SIG-M5 treated with dmso at 0.1 percent for 504 hours (cell line): ENCODE measurements around the gene KRT35.

Experiments
- DNase-seq: peaks from one replicate; lab custom pipeline; 2025; ENCODE audit not compliant: unreplicated experiment; lab: John Stamatoyannopoulos, UW

The KRT35 gene

DNA sequence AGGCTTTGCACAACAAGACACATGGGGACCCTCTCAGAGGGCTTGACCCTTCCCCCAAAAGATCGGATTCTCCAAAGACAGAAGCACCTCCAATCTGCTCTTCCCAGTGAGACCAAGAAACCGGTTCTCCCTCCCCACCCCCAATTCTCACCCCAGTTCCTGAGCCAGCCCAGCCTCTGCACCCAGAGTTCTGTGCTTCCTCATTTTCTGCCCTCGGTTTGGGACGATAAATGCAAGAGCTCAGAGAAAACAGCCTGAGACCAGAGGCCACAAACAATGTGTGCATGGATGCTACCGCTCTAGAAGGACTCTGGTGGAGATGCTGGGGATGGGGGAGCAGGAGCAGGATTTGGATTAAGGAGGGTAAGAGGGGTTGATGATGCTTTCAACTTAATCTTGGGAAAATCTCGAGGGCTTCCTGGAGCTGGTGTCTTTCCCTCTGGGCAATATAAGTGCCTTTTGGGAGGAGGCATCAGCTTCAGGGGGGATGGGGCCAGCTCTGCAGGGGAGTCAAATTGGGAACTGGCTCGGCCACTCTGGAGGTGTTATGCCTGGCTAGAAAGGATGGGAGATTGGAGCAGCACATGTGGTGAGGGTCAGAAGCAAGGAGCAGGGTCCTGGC lies 31.7 kb upstream of the KRT35 start:
- no peak for DNase-seq

DNA sequence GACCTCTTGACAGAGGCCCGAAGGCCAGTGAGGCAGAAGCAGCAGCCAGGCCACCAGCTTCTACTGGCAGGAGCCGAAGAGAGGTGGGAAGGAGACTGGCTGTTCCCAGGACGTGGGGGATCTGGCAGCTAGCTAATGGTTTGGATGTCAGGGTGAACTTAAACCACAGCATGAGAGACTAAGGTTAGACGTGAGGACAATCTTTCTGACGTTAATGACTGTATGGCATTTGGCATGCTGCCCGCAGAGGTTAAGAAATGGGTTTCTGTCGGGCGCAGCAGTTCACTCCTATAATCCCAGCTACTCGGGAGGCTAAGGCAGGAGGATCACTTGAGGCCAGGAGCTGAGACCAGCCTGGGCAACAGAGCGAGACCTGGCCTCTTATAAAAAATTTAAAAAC lies 30.8 kb upstream of the KRT35 start:
- DNase-seq, result no peak

DNA sequence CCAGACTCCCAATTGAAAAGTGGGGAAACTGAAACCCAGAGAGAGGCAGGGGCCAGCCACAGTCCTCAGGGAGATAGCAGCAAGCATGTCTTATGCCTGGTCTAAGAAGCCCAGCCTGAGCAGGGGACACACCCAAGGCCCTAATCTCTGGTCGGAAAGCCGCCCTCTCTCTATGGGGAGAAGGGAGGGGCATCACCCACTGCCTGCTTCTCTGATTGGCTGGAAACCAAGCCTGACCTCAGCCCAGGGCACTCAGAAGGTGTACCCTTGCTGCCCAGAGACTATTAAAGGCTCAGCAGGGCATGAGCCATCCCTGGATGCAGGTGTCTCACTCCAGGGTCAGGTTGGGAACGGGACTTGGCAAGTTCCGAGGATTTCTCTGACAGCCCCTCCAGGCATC lies 30.2 kb upstream of the KRT35 start:
- no peak for DNase-seq

DNA sequence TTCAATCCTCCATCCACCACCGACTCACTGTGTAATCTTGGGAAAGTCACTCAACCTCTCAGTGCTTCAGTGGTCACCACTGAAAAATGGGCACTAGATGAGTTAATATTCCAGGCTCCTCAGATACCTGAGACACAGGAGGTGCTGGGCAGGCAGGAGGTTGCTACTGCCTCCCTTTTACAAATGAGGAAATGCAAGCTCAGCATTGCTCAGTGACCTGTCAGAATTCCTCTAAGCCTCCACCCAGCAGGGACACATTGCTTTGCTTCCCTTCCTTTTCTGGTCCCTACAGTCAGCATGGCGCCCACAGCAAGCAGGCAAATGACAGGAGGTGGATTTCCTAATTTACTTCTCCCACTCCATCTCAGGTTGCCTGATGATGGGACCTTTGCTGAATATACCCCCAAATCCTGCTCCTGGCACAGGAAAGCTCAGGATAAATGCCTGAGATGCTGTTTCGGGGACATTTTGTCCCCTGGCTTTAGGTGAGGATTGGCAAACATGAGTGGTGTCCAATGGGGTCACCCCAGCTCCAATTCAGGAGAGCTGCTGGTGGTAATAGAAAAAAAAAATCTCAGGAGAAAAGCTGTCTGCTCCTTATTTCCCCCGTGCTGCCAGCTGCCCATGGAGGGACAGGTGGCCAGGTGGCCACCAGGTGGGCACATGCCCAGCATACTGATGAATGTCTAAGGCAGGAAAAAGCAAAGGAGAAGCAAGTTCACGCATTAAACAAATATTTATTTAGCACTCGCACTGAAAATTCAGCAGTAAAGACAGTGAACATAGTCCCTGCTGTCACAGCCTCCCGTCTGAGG lies 29.5 kb upstream of the KRT35 start:
- no peak for DNase-seq

DNA sequence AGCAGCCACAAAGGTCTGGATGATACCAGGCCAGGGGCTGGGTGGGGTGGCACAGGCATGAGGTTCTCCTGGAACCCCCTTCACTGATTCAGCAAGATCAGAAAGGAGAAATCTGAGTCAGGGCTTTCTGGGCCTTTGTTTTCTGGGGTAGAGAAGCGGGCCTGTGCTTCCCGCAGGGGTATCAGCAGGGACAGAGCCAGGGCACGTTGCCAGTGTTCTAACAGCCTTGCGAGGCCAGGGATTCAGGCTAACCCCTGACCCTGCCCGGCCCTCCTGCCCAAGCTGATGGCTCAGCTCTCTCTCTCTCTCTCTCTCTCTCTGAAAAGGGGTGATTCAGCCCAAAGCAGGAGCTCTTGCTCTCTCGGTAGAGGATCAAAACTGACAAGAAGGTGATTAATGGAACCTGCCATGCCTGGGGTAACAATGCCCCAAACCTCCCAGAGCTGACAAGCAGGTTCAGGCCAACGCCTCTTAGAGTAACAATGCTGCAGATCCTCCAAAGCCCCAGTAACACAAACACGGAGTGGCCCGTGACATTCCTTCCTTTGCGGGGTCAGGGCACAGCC lies 26.4 kb upstream of the KRT35 start:
- DNase-seq, result no peak

DNA sequence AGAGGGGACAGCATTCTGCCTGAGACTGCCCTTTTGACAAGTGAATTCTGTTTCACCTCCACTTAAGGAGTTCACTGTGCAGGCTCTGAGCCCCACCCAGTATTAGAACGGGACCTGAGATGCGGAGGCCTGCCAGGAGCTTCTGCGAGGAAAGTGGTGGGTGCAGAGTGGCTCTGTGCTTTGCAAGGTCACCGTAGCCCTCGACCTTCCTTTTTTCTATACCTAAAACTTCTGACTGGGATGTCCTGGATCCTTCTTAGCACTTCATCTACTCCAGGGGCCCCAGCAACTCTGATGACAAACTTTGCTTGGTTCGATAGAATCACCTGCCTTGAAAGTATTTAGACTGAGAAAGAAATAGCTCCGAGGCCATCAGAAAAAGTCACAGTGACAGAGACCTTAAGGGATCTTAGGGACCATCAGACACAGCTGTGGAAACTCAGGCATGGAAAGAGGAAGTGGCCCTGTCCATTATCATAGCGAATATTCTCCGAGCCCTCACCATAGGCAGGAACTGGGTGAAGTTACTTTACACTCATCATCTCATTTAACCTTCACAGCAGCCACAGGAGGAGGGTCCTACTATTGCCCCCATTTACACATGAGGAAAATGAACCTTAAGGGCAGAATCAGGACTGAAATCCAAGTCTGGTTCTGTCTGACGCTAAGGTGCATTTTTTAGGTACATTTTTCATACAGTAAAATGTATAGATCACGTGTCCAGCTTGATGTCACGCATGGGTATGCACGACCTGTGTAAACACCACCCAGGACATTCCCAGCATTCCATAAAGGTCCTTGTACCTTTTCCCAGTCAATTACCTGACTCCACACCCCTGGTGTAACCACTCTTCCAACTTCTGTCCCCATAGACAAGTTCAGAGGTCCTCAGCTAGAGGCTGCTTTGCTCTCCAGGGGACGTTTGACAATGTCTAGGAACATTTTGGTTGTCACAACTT lies 25.1 kb upstream of the KRT35 start:
- DNase-seq, result peak; percentile 53

DNA sequence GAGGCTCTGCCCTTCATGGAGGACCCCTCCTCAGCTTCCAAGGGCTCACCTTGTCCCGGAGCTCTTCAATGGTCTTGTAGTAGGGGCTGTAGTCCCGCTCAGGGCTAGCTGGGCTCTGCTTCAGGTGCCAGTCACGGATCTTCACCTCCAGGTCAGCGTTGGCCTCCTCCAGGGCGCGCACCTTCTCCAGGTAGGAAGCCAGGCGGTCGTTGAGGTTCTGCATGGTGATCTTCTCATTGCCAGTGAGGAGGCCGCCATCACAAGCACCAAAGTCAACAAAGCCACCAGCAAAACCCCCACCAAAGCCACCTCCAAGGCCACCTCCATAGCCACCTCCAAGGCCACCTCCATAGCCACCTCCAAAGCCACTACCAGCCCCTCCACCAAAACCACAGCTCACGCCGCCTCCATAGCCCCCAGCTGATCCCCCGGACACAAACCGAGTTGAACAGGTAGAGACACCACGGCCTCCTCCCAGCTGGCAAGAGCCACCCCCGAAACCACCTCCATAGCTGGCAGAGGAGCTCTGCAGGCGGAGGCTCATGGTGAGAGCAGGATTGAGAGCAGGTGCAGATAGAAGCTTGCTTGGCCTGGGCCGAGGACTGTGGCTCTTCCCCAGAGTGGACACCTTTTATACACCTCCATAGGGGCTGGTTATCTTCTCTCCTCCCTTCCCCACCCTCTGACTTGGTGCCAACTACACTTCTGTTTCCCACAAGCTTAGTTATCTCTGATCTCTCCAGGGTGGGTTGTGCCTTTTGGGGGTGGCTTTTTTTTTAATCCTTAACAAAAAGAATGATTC lies 24.3 kb upstream of the KRT35 start, which contains the start of gene KRT13:
KRT13 (minus strand) TSS at position 606 of the 802 bp plus-strand sequence; CDS start at position 544, 62 bp downstream.
- DNase-seq, result no peak

DNA sequence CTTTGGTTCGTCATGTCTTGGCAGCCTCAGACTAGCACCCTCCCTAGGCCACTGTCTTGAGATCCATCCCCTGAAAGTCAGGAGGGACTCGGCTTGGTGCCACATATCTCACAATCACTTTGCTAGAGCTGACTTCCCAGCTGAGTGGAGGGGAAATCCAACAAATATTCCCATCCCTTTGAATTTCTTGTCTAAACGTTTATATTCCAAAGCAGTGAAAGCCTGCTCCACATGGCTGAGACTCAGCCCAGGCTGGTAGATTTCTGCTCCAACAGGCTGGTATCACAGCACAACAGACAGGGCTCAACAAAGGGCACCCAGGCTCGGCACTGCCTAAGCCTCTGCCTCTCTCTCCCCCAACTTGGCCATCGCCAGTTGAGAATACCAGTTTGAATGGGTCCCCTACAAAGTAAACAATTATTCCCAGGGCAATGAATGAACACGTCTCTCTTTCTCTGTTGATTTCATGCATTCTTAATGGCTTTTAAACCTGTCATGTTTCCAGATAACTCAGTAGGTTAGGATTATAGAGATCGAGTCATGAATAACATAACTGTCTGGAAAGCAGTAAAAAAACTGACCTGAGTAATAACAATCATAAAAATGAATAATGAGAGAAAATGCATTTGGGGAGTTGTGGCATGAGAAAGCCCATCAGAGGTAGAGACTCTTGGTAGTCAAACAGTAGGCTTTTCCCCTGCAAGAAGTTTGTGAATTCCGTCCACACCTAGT lies 23.5 kb upstream of the KRT35 start:
- DNase-seq, result no peak

DNA sequence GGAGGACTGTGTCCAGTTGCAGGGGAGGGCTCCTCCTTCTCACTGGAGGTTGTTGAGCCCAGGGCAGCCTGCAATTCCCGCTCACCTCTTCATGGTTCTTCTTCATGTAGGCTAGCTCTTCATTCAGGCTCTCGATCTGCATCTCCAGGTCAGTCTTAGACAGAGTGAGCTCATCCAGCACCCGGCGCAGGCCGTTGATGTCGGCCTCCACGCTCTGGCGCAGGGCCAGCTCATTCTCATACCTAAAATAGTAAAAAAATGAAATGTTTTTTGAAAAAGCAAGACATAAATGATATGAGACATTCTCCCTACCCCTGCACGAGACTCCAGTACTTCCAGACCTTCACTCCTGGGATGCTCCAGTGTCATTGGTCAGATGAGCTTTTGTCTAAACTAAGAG lies 22.3 kb upstream of the KRT35 start:
- DNase-seq, result no peak

DNA sequence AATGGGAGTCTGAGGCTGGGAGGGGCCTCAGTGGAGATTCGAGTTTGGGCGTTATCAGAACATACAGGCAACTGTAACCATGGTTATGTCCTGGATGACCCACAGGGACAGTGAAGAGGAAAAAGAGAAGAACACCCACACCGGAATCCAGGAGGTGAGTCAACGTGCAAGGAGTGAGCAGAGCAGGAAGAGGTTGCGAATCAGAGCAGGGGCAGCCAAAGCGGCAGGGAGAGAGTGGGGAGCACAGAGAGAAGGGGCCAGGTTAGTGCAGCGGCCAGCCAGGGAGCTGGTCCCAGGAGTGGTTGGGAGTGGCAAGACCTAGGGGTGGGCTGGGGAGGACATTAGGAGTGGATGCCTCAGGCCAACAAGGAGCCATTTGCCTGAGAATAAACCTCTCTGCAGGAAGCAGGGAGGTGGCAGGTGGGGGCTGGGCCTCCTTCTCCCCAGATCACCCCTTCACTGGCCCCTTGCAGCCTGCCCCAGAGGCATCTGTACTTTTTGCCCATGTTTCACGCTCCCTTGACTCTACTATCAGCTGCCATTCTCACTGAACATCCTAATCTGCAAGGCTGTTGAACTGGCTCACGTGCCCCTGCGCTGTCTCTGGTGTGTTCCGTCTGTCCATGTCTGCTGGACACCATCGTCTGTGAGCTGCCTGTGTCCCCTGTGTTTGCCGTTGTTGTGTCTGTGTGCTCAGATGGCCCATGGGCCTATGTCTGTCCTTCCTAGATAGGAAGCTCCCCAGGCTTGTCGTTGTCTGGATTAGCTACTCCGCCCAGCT lies 19.4 kb upstream of the KRT35 start:
- DNase-seq, result no peak

DNA sequence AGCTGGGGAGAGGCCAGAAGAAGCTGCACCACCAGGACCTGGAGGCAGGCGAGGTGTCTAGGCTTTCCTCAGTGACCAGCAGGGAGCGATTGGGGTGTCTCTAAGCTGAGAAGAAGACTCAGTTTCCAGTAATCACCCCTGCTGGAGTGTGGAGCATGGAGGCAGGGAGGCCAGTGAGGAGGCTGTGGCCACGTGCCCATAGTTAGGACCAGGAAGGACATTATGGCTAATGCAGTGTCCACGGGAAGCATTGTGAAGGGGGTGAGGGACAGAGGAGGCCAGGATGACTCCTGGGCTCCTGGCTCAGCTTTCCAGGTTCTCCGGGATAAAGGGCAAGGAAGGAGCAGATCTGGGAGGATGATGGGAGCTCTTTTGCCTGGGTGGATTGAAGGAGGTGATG lies 18.8 kb upstream of the KRT35 start:
- no peak for DNase-seq

DNA sequence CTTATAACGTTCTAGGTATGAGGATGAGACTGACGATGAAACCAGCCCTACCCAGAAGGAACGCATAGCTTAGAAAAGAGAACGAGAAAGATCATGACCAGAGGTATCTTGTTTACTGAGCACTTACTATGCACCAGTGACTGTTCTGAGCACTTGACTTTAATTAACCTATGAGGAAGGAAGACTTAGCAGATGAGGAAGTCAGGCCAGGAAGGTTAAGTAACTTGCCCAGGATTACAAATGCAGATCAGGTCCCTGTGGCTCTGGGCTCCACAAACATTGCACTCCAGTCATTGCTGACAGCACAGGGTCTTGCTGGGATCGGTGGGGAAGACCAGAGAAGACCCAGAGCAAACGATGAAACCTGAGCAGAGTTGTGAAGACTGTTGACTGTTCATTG lies 17.3 kb upstream of the KRT35 start:
- DNase-seq, result peak; percentile 83

DNA sequence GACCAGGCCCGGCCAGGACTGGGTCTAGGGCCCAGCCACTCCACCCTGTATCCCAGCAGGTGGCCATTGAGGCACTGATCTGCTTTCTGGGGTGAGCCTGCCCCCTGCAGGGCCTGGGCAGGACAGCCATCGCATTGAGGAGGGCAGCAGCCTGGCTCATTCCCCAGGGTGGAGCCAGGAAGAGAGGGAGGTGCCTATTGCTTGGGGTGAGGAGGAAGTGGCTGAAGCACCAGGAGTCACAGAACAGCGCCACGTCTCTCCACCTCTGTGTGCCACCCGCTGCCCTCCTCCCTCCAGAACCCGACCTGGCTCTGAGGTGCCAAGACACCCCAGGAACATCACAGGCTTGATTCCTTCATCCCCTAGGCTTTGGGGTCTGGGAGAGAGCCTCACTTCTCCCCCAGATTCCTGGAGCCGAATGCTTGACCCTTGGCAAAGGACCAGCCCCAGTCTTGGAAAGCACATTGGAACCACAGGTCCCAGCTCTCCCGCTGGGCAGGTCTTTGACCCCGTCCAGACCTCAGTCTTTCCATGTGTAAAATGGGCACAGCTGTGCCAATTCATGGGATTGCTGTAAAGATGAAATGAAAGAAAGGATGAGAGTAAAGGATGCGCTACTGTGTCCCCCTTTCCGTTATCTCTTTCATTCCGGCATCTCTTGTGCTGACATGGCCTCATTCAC lies 16.0 kb upstream of the KRT35 start:
- peak; percentile 93 for DNase-seq

DNA sequence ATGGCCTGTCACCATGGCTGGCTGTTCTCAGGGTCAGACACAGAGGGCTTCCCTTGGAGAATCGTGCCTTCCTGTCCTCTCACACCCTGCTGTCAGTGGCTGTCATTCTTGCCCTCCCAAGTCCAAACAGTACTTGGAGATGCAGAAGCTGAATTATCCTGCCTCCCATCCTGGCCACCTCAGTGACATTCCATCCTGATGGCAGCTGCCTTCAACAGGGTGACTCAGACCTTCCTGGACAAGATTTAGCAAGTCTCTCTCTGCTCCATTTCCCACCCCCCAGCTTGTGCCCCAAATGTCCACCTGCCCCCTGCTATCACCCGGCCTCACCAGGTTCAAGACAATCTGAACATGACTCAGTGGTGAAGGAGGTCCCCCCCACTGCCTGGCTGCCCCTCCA lies 13.6 kb upstream of the KRT35 start:
- DNase-seq, result no peak

DNA sequence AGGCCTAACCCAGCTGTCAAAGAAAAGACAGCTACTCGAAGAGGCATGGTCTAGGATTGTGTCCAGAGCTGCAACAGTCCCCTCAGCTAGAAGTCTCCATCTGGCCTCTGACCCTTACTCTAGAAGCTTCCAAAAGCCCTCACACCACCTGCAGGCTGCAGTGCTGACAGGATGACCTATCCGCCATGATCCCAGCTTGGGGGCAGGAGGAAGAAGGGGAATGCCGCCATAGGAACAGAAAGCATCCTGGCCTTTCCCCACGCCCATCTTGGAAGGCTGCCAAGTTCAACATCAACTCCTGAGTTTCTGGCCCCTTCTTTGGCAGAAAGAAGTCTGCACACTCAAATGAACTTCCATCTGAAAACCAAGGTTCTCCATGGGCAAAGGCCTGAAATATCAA lies 11.8 kb upstream of the KRT35 start:
- peak; percentile 33 for DNase-seq

DNA sequence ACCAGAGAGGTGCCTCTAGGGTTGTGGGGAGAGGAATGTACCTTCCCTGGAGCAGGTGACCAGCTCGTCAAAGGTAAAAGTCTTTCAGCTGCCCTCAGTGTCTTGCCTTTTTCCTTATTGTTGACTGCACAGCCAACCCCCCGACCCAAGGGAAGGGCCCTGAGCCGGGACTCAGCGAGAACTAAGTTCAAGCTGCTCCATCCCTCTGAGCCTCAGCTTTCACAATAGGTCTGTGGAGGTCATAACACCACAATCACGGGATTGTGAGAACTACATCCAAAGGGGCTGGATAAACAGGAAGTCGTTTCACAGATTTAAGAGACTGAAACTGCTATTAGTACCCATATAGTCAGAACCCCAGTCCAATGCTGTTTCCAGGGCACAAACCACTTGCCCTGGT lies 11.4 kb upstream of the KRT35 start:
- DNase-seq, result peak; percentile 22

DNA sequence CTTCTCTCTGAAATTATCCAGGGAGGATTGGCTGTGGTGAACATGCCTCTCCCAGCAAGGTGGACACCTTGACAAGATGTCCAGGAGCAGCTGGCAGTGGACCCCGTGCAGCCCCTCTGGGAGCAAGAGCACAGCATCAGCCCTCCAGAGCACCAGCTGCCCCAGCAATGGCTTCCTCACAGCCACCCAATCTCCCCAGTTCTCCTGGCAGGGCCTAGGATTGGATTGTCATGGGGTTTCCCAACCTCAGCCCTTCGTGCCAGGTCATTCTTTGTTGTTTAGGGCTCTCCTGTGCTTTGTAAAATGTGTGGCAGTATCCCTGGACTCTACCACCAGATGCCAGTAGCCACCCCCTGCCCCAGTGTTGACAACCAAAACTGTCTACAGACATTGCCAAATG lies 10.5 kb upstream of the KRT35 start:
- DNase-seq, result no peak
